NT2/D1 (cell line): ENCODE measurements around the gene PARP8.

Experiments used
- SUZ12 ChIP-seq: IDR thresholded peaks from 2 replicates; pipeline ENCODE4 v1.6.1; 2011; ENCODE audit not compliant: insufficient read length, insufficient read depth; ENCODE audit errors: extremely low read depth
- ZNF274 ChIP-seq: IDR thresholded peaks from 2 replicates; pipeline ENCODE4 v1.6.1; 2011; ENCODE audit warnings: mild to moderate bottlenecking, low read depth, low read length

DNA sequence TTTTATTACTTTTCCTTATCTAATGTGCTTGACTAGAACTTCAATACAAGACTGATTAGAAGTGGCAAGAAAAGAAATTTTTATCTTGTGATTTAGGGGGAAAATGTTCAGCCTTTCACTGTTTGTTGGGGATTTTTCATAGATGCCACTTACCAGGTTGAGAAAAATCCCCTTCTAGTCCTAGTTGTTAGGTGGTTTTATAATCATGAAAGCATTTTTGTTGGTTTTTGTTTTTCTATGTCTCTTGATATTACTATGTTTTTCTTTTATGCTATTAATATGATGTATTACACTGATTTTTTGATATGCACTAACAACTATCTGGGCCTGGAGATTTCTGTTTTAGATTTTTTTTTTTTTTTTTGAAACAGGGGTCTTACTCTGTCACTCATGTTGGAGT lies 134.0 kb downstream of the PARP8 start:
- TF ChIP-seq ZNF274, result no peak
- no peak for TF ChIP-seq SUZ12
